ENCODE measurements around the gene NUP205.

DNA sequence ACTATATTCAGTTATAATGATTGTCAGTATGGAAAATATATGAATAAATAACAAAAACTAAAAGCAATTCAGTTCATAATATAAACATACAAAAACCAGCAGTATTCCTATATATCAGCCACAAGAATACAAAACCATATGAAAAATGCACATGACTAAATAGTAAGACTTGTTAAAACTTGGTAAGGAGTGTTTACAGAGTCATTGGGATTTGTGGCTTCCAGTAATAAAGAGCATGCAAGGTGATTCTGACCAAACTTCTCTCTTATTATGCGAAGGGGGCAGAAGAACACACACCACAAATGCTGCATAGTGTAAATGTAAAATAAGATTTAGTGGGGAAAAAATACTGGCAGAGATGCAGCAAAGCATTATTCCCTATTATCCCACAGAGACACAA lies 39.0 kb upstream of the NUP205 start:
- TF ChIP-seq CTCF (conservative IDR thresholded peaks at IDR 0.05 in 1 of 2, IDR thresholded peaks at IDR 0.05 in 1 of 2; ENCODE audit: extremely low read depth in 1 of 2, insufficient read depth in 1 of 2, low read depth in 1 of 2, low read length in 2 of 2) (no peak), EZH2 (IDR thresholded peaks at IDR 0.05; ENCODE audit: borderline replicate concordance, low read length) (no peak)

All from mammary epithelial cell (primary cell).